Spleen (tissue), 11 donors: ENCODE results near the gene TXNDC17. TPM values are rescaled to one million over a fixed set of nuclear protein-coding genes. Genes with fewer than 3 reads are reported as not detected.

Source experiments
- DNase-seq: peaks from one replicate; pipeline ENCODE4 v3.0.0-alpha.2; 2020
- H3K27ac ChIP-seq, 8 donors: fragments of 200-600 bp; sonication (generic) in 7 of 8; 1 replicate in 4 of 8; 2 replicates in 4 of 8; pipeline versions ENCODE4 v1.5.0 to v1.8.0; 2016 to 2021; ENCODE audit warnings: inconsistent platforms in 4 of 8, mild to moderate bottlenecking in 4 of 8, moderate library complexity in 1 of 8
- H3K27me3 ChIP-seq, 7 donors: fragments of 200-600 bp; sonication (generic) in 6 of 7; replicated peaks in 1 of 7; 1 replicate in 4 of 7; 2 replicates in 3 of 7; pipeline versions ENCODE4 v1.5.0 to v1.8.0; 2016 to 2021; ENCODE audit warnings: inconsistent platforms in 3 of 7, mild to moderate bottlenecking in 1 of 7
- H3K36me3 ChIP-seq, 6 donors: fragments of 200-600 bp; sonication (generic) in 5 of 6; 1 replicate in 4 of 6; 2 replicates in 2 of 6; pipeline versions ENCODE4 v1.5.0 to v1.8.0; 2016 to 2021; ENCODE audit warnings: inconsistent platforms in 2 of 6
- H3K4me1 ChIP-seq, 6 donors: fragments of 200-600 bp; sonication (generic) in 5 of 6; 1 replicate in 3 of 6; 2 replicates in 3 of 6; pipeline versions ENCODE4 v1.5.0 to v1.8.0; 2016 to 2021; ENCODE audit warnings: inconsistent platforms in 3 of 6
- H3K4me3 ChIP-seq, 8 donors: fragments of 200-600 bp; sonication (generic) in 7 of 8; 1 replicate in 4 of 8; 2 replicates in 4 of 8; pipeline versions ENCODE4 v1.5.0 to v1.8.0; 2016 to 2021; ENCODE audit warnings: inconsistent platforms in 4 of 8, mild to moderate bottlenecking in 4 of 8, moderate library complexity in 2 of 8
- H3K9me3 ChIP-seq, 8 donors: fragments of 200-600 bp; sonication (generic) in 7 of 8; 1 replicate in 4 of 8; 2 replicates in 4 of 8; pipeline versions ENCODE4 v1.5.0 to v1.8.0; 2016 to 2021; ENCODE audit warnings: inconsistent platforms in 4 of 8
- POLR2A ChIP-seq, 3 donors: fragments of 450-650 bp; IDR thresholded peaks; one replicate each; pipeline ENCODE4 v1.5.1; 2017; ENCODE audit warnings: antibody characterized with exemption in 3 of 3, mild to moderate bottlenecking in 1 of 3
- POLR2AphosphoS5 ChIP-seq, 3 donors: sonication (generic); formaldehyde crosslinking; IDR thresholded peaks; one replicate each; pipeline ENCODE4 v1.5.1; 2017; ENCODE audit warnings: antibody characterized with exemption in 3 of 3
- WGBS, 5 donors: extraction: QIAGEN DNeasy Blood & Tissue Kit in 3 of 5; methylation state at CpG; one replicate each; pipeline versions ENCODE4 v1.1.5 to v1.1.7; 2013 to 2018; 5-methylcytosine and 5-hydroxymethylcytosine counted together
- intact Hi-C: fragments of 100-400 bp; cut with DNase I; formaldehyde crosslinking; loops from one replicate; pipeline ENCODE4 v1.15.0; 2023; ENCODE audit warnings: low total_unique reads
- polyA plus RNA-seq, 3 donors: library from polyadenylated mRNA; stranded (reverse); fragments of 200-250 nt; gene quantifications; one replicate each; pipeline ENCODE4 v1.2.1, GENCODE V29; 2013
- total RNA-seq, 7 donors: library from RNA; depleted of rRNA in 3 of 7; stranded (reverse); fragments of >200 nt in 3 of 7; fragmentation: NEBNext Ultra II Directional in 4 of 7; extraction: Animal tissue kit (Norgen Biotek cat#: 25700) in 4 of 7; gene quantifications; one replicate each; pipeline versions ENCODE4 v1.1.0 to v1.2.1, GENCODE V29; 2016 to 2021
- TF ChIP-seq, protein P1 (sequence below), 11 experiments: fragments of 200-600 bp in 7 of 11; fragments of 450-650 bp in 4 of 11; sonication (generic) in 4 of 11; IDR thresholded peaks in 8 of 11; conservative IDR thresholded peaks in 3 of 11; 1 replicate in 7 of 11; 2 replicates in 4 of 11; pipeline versions ENCODE4 v1.4.0 to v1.8.0; 2016 to 2021; ENCODE audit warnings: antibody characterized with exemption in 11 of 11, inconsistent platforms in 4 of 11, mild to moderate bottlenecking in 1 of 11
- donor health status: healthy with polysubstance abuse.
- donor health status: DM: no; HTN: no; CAD: no; lungs with moderate emphysema.
- donor health status: DM: no; HTN: no; CAD: no.
- donor health status: Bipolar disorder and iron deficiency.
- donor health status: healthy.
- donor health status: DM: no; HTN: no; CAD: no.
- donor health status: DM: yes; HTN: yes; CAD: no.

The TXNDC17 gene
- total and polyA plus RNA-seq, 10 donors = 38.8 to 215 (median 84.7) TPM

DNA sequence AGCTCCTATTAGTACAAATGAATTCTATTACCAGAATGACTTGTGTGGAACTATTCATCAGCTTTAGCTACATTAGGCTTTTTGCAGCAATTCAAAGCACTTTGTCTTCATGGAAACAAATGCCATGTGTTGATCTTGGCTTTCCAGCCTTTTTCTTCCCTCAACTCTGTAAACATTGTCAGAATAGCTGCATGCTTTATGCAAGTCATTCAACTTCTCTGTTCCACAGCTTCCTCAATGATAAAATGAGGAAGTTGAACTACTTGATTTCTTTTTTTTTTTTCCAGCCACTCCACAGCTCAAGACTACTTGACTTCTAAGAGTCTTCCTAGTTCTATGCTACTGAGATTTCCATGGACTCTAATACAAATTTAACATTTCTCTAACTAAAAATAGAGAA is 41.5 kb upstream of the TXNDC17 start:
- H3K27ac ChIP-seq = peak overlapping the region; percentile 33 to 82 (median 66)

DNA sequence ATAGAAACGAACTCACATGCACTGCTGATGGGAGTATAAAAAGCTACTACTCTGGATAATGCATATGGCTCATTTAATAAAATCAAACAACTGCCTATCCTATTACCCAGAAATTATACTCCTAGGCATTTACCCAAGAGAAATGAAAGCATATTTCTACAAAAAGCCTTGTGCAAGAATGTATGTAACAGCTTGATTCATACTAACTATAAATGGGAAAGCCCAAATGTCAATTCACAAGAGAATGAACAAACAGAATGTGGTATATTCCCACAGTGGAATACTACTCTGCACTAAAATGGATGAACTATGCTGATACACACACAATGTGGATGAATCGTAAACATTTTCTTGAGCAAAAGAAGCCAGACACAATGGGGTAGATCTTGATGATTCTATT is 38.7 kb upstream of the TXNDC17 start:
- Histone ChIP-seq H3K4me1 (peaks cover 24 to 61% (median 43%) of the 10 kb centered on the region in 6 donors), H3K27ac (peak overlapping the region in 4 of 8 donors; percentile 5 to 46 (median 23)), H3K36me3 (peaks cover 0 to 86% (median 28%) of the 10 kb centered on the region in 6 donors), H3K9me3 (no peaks in the 10 kb centered on the region), H3K27me3 (no peaks in the 10 kb centered on the region), H3K4me3 (no peak overlapping the region)
- WGBS, 5 donors = 79 to 86% (median 85%) methylated on average over 2 of the region's 2 CpGs
- TF ChIP-seq, protein P1, sequence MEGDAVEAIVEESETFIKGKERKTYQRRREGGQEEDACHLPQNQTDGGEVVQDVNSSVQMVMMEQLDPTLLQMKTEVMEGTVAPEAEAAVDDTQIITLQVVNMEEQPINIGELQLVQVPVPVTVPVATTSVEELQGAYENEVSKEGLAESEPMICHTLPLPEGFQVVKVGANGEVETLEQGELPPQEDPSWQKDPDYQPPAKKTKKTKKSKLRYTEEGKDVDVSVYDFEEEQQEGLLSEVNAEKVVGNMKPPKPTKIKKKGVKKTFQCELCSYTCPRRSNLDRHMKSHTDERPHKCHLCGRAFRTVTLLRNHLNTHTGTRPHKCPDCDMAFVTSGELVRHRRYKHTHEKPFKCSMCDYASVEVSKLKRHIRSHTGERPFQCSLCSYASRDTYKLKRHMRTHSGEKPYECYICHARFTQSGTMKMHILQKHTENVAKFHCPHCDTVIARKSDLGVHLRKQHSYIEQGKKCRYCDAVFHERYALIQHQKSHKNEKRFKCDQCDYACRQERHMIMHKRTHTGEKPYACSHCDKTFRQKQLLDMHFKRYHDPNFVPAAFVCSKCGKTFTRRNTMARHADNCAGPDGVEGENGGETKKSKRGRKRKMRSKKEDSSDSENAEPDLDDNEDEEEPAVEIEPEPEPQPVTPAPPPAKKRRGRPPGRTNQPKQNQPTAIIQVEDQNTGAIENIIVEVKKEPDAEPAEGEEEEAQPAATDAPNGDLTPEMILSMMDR (IDR thresholded peaks at IDR 0.05 in 8 of 11, conservative IDR thresholded peaks at IDR 0.05 in 3 of 11) = no peak
- intact Hi-C loops = no loop called here
- DNase-seq = no peak

More for the DNA sequence above, 41.5 kb upstream of the TXNDC17 start:
- no peak for DNase-seq
- H3K9me3 ChIP-seq = no peaks in the 10 kb centered on the region
- intact Hi-C loops = no loop called here
- H3K4me3 ChIP-seq = peak overlapping the region in 1 of 8 donors; percentile 16
- H3K4me1 ChIP-seq = peaks cover 24 to 85% (median 54%) of the 10 kb centered on the region in 6 donors
- peaks cover 0 to 86% (median 24%) of the 10 kb centered on the region in 6 donors for H3K36me3 ChIP-seq
- no peaks in the 10 kb centered on the region for H3K27me3 ChIP-seq
- TF ChIP-seq, protein P1 (IDR thresholded peaks at IDR 0.05 in 8 of 11, conservative IDR thresholded peaks at IDR 0.05 in 3 of 11) = no peak
- no peak for TF ChIP-seq POLR2A (IDR thresholded peaks at IDR 0.05)

DNA sequence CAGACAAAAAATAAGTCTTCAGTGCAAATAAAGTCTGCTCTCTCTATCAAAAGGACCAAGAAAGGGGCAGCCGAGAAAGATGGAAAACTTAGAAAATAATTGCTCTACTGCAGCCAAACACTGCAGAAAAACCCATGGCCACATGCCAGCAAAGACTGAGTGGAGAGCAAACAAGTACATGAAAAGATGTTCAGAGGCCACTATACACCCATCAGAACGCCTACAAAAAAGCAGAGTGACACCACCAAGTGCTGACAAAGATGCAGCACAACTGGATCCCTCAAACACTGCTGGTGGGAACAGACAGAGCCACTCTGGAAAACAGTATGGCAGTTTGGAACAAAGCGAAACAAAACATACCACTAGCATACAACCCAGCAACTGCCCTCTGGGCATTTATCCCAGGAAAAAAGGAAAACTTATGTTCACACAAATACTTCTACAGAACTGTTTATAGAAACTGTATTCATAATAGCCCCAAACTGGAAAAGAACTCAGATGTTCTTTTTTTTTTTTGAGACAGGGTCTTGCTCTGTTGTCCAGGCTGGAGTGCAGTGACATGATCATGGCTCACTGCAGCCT is 37.0 kb upstream of the TXNDC17 start:
- intact Hi-C loops = no loop called here
- no peak for DNase-seq
- TF ChIP-seq POLR2A (IDR thresholded peaks at IDR 0.05) (no peak), POLR2AphosphoS5 (IDR thresholded peaks at IDR 0.05) (no peak)
- TF ChIP-seq, protein P1 (IDR thresholded peaks at IDR 0.05 in 8 of 11, conservative IDR thresholded peaks at IDR 0.05 in 3 of 11) = no peak
- peak overlapping the region in 4 of 8 donors; percentile 5 to 46 (median 22) for H3K27ac ChIP-seq
- WGBS, 5 donors = 66 to 86% (median 78%) methylated on average over 3 of the region's 3 CpGs
- H3K27me3 ChIP-seq = no peaks in the 10 kb centered on the region
- H3K4me1 ChIP-seq = peaks cover 15 to 45% (median 28%) of the 10 kb centered on the region in 6 donors
- H3K9me3 ChIP-seq = no peaks in the 10 kb centered on the region
- no peak overlapping the region for H3K4me3 ChIP-seq
- H3K36me3 ChIP-seq = peaks cover 0 to 89% (median 39%) of the 10 kb centered on the region in 6 donors

DNA sequence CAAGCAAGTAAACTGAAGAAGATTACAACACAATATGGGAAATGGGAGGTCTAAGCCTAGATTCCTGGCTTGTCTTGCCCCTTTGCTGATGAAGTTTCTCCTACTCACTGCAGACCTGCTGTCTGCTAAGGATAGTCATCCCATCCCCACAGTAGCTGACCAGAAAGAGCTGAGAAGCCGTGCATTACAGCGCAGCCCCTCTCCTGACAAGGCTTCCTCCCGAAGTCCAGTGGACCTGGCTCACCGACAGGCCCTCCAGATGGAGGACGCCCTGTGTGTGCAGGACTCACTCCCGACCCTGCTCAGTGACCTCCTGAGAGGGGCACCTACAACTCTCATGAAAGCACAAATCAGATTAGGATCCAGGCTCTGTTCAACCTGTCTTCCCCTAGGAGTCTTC is 35.7 kb upstream of the TXNDC17 start:
- Histone ChIP-seq H3K4me3 (no peak overlapping the region), H3K27me3 (no peaks in the 10 kb centered on the region), H3K27ac (no peak overlapping the region), H3K9me3 (no peaks in the 10 kb centered on the region), H3K36me3 (peaks cover 0 to 91% (median 49%) of the 10 kb centered on the region in 6 donors), H3K4me1 (peaks cover 2 to 31% (median 15%) of the 10 kb centered on the region in 6 donors)
- TF ChIP-seq POLR2AphosphoS5 (IDR thresholded peaks at IDR 0.05) = no peak
- no peak for TF ChIP-seq POLR2A (IDR thresholded peaks at IDR 0.05)
- TF ChIP-seq, protein P1 (IDR thresholded peaks at IDR 0.05 in 8 of 11, conservative IDR thresholded peaks at IDR 0.05 in 3 of 11) = no peak
- intact Hi-C loops = no loop called here
- DNase-seq = no peak
- WGBS, 5 donors = 93 to 97% (median 94%) methylated on average over 6 of the region's 6 CpGs
